Left ventricle myocardium inferior (tissue), 1 donor: ENCODE results near the gene MRPS9. TPM values are rescaled to one million over a fixed set of nuclear protein-coding genes. Genes with fewer than 3 reads are reported as not detected.

Experiments
- DNase-seq: peaks from one replicate; pipeline ENCODE4 v3.0.0-alpha.2; 2020
- H3K27ac ChIP-seq: fragments of 200-600 bp; replicated peaks from 2 replicates; pipeline ENCODE4 v1.8.0; 2021
- H3K27me3 ChIP-seq: fragments of 200-600 bp; 2 replicates; pipeline ENCODE4 v1.8.0; 2021; ENCODE audit warnings: low read depth
- H3K36me3 ChIP-seq: fragments of 200-600 bp; 2 replicates; pipeline ENCODE4 v1.8.0; 2021
- H3K4me1 ChIP-seq: fragments of 200-600 bp; 2 replicates; pipeline ENCODE4 v1.8.0; 2021
- H3K4me3 ChIP-seq: fragments of 200-600 bp; 2 replicates; pipeline ENCODE4 v1.8.0; 2021; ENCODE audit warnings: mild to moderate bottlenecking, moderate library complexity
- H3K9me3 ChIP-seq: fragments of 200-600 bp; replicated peaks from 2 replicates; pipeline ENCODE4 v1.8.0; 2021
- CTCF ChIP-seq: fragments of 200-600 bp; IDR thresholded peaks from 2 replicates; pipeline ENCODE4 v1.8.0; 2021; ENCODE audit warnings: antibody characterized with exemption, mild to moderate bottlenecking, borderline replicate concordance
- intact Hi-C: fragments of 100-400 bp; cut with micrococcal nuclease; formaldehyde crosslinking; loops from one replicate; pipeline ENCODE4 v1.11.0; 2022
- total RNA-seq: library from RNA; stranded (reverse); fragmentation: NEBNext Ultra II Directional; extraction: Animal tissue kit (Norgen Biotek cat#: 25700); gene quantifications from one replicate; pipeline ENCODE4 v1.2.1, GENCODE V29; 2021
- donor health status: DM: no; HTN: yes; CAD: no; lungs with severe emphysema.

Gene MRPS9
- total RNA-seq, 1 donor from 2014 or later: 73.2 TPM

- DNase-seq: no peak
- Histone ChIP-seq H3K9me3 (no peaks in the 10 kb centered on the region), H3K27ac (no peak overlapping the region), H3K36me3 (no peaks in the 10 kb centered on the region), H3K27me3 (peaks cover 93% of the 10 kb centered on the region), H3K4me3 (no peak overlapping the region), H3K4me1 (peaks cover 9% of the 10 kb centered on the region)
- intact Hi-C loops: no loop called here
- TF ChIP-seq CTCF: no peak
Measured at GRCh38 chr2:105142239-105142638, 104.4 kb downstream of the MRPS9 start.

- no peaks in the 10 kb centered on the region for H3K36me3 ChIP-seq
- intact Hi-C loops: no loop called here
- no peaks in the 10 kb centered on the region for H3K9me3 ChIP-seq
- H3K4me3 ChIP-seq: no peak overlapping the region
- H3K27me3 ChIP-seq: peaks cover 95% of the 10 kb centered on the region
- TF ChIP-seq CTCF: no peak
- H3K4me1 ChIP-seq: peaks cover 9% of the 10 kb centered on the region
- no peak overlapping the region for H3K27ac ChIP-seq
- no peak for DNase-seq
Measured at GRCh38 chr2:105143094-105143466, 105.2 kb downstream of the MRPS9 start.

GRCh38 chr2:105143467-105144151, 105.7 kb downstream of the MRPS9 start:
- no peak for DNase-seq
- no peak overlapping the region for H3K27ac ChIP-seq
- no peak for TF ChIP-seq CTCF
- H3K36me3 ChIP-seq: no peaks in the 10 kb centered on the region
- peaks cover 9% of the 10 kb centered on the region for H3K4me1 ChIP-seq
- H3K9me3 ChIP-seq: no peaks in the 10 kb centered on the region
- H3K4me3 ChIP-seq: peak overlapping the region; percentile 56
- peaks cover 94% of the 10 kb centered on the region for H3K27me3 ChIP-seq
- intact Hi-C loops: no loop called here

- H3K9me3 ChIP-seq: no peaks in the 10 kb centered on the region
- TF ChIP-seq CTCF: no peak
- intact Hi-C loops: no loop called here
- no peaks in the 10 kb centered on the region for H3K36me3 ChIP-seq
- peak overlapping the region; percentile 56 for H3K4me3 ChIP-seq
- peaks cover 9% of the 10 kb centered on the region for H3K4me1 ChIP-seq
- H3K27ac ChIP-seq: no peak overlapping the region
- no peak for DNase-seq
- peaks cover 92% of the 10 kb centered on the region for H3K27me3 ChIP-seq
Measured at GRCh38 chr2:105144152-105144940, 106.5 kb downstream of the MRPS9 start.

GRCh38 chr2:105144941-105145300, 107.1 kb downstream of the MRPS9 start:
- H3K4me3 ChIP-seq: no peak overlapping the region
- no peaks in the 10 kb centered on the region for H3K36me3 ChIP-seq
- intact Hi-C loops: no loop called here
- H3K27me3 ChIP-seq: peaks cover 91% of the 10 kb centered on the region
- H3K9me3 ChIP-seq: no peaks in the 10 kb centered on the region
- H3K4me1 ChIP-seq: peaks cover 9% of the 10 kb centered on the region
- H3K27ac ChIP-seq: no peak overlapping the region
- no peak for TF ChIP-seq CTCF
- no peak for DNase-seq
